HG03025 (cell line): ENCODE measurements around the gene SQSTM1.
"Not testable (repeated sequence)": the region's sequence is repeated elsewhere in the genome, so short reads cannot be mapped to it uniquely, and the experiment has no call there.

Experiments used
- ATAC-seq: cut with Tn5 transposase; IDR thresholded peaks from one replicate; pipeline ENCODE4 v1.9.1; 2021; ENCODE audit warnings: mild to moderate bottlenecking, moderate library complexity; ENCODE audit not compliant: unreplicated experiment, low FRiP score

Gene SQSTM1

DNA sequence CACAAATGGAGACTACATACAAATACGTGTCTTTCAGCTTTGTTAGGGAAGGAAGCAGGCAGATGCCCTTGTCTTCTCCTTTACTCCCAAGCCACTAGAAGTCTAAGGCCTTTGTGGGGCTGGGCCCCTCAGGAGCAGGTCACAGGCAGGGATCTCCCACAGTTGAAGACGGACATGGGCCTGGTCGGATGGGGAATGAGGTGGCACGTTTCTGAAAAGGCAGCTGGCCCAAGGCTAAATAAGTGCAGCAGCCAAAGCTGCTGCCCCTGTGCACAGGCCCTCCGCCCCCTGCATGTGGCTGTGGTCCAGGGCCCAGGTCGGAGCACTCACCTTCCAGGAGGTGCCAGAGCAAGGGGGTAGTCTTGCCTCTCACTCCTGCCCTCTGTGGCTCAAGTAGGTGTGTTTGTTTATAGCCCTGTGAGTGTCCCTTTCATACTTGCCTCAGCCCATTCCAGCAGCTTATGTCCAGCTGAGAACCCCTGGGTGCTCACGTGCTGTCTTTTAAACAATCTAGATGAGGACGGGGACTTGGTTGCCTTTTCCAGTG, 1.8 kb downstream of the SQSTM1 start:
- no peak for ATAC-seq

DNA sequence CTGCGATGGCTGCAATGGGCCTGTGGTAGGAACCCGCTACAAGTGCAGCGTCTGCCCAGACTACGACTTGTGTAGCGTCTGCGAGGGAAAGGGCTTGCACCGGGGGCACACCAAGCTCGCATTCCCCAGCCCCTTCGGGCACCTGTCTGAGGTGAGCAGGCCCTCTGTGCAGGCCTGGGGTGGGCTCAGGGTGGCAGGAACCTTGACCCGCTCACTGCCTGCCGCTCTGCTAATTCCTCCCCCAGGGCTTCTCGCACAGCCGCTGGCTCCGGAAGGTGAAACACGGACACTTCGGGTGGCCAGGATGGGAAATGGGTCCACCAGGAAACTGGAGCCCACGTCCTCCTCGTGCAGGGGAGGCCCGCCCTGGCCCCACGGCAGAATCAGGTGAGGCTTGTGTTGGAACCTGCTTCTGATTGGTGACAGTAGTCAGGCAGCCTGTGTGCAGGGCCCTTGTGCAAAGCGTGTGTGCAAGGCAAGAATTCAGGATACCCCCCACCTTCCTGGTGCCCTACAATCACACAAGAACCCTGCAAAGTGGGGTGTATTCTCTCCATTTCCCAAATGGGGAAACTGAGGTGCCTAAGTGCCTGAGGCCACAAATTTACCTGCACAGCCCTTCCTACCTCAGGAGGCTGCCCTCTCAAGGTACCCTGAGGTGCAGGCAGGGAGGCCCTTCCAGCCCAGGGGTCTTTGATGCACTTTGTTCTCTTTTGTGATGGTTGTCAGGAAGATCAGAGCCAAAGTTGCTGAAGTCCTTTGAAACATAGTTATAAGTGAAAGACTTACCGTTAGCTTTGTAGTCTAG, 3.4 kb downstream of the SQSTM1 start:
- ATAC-seq = no peak

DNA sequence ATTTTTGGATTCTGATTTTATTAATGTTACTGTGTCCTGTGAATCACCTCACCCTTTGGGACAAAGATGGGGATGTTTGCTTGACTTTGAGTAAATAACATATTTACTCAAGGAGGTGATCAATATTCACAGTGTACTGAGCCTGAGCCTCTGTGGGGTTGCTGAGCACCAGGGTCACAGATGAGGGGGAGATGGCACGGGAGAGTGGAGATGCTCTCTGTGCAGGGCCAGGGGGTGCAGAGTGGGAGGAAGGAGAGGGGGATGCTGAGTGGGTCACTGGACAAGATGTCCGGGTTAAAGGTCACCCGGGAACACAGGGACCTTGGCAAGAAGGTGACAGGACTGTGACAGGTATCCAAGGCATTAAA, 4.0 kb downstream of the SQSTM1 start:
- ATAC-seq = no peak

DNA sequence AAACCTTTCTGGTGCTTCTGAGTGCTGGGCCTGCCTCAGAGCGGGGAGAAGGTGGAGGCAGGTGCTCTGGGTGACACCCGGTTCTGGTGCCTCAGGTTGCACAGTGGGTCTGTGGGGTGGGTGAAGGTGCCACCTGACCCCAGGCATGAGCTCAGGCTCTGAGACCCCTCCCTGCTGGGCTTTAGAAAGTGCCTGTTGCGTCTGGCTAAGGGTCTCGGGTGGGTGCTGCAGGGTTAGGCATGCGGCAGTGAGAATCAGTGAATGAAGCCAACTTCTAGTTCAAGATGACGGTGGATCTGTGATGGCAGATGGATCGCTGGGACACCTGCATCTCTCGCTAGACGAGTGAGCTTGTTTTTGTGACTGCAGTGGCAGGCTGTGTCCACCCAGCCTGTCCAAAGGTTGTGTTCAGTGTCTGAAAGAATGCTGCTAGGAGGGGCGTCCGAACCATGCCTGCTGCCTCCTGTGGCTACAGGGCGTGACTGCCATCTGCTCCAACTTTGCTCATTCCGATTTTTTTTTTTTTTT, 5.0 kb downstream of the SQSTM1 start:
- ATAC-seq = no peak

DNA sequence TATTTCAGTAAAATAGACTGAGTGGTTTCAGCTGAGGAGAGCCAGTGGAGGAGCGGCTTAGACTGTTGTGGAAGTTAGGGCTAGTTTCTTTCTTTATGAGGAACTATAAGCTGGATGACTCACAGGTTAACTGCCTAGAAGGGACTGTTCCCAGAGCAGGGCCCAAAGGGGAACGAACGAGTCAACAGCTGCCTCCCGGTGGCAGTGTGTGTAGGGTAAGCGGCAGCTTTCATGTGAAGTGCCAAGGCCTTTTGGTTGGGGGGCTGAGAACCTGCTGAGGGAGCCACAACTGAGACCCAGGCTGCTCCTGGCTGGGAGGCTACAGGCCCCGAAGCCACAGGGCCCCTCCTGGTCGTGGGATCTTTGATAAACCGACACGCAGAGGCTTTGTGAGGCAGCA, 7.0 kb downstream of the SQSTM1 start:
- no peak for ATAC-seq

DNA sequence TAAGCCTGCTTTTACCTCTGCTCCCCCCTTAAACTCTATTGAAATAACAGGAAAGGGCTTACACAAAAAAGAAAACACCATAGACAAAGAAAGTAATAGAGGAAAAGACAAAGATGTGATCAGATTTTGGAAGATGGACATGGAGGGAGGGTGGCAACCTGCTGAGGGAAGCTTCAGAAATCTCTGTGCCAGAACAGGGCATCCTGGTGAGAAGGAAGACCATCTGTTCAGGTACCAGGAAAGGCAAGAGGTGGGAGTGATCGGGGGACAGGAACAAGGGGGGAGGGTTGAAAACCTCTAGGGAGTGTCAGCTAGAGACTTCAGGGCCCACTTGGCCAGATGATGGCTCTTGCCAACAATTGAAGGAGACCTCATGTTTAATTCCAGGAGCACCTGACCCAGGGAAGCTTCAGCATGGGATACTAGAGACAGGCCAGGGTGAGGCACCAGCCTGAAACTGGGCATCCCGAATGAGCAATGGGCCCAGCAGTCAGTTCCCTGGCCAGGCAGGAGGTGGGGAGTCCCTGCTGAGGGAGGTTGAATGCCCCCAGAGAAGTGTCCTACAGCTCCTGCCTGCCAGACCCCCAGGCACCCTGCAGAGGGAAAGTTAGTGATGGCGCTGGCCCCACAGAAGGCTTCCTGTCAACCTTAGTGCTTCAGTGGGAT, 8.2 kb downstream of the SQSTM1 start:
- no peak for ATAC-seq

DNA sequence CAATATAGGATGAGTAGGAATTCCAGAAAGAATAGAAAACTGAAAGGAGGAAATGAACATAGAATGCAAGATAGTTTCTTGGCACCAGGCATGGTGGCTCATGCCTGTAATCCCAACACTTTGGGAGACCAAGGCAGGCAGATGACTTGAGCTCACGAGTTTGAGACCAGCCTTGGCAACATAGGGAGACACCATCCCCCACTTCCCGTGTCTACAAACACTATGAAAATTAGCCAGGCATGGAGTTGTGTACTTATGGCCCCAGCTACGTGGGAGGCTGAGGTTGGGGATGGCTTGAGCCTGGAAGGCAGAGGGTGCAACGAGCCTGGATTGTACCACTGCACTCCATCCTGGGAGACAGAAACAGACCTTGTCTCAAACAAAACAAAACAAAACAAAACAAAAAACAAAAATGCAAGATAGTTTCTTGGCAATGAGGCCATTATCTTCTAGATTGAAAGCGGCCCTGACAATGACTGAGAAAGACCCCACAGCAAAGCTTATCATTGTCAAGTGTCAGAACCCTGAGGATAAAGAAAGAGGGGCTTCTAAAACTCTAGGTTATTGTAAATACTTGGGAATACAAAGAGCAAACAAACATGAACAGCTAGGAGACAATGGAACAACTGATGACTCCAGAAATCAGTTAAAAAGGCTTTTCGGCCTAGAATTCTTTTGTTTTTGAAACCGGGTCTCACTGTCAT, 9.2 kb downstream of the SQSTM1 start:
- ATAC-seq = no peak

DNA sequence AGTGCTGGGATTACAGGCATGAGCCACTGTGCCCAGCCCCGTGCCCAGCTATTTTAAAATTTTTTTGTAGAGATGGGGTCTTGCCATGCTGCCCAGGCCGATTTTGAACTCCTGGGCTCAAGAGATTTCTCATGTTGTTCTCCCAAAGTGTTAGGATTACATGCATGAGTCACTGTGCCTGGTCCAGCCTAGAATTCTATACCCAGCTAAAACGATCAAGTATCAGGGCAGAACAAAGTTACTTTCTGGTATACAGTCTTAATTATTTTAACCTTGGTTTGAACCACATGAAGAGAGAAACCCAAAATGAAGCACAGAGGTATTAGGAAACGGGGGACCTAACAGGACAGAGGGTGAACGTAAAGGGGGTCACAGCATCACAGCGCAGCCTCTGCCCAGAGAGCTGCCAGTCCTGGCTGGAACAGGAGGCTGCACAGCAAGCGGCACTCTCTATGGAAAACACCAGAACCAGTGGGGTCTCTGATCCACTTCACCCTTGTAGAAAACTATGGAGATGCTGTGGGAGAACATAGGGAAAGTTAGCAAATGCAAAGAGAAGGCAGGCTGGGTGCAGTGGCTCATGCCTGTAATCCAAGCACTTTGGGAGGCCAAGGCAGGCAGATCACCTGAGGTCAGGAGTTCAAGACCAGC, 10.2 kb downstream of the SQSTM1 start:
- no peak for ATAC-seq

DNA sequence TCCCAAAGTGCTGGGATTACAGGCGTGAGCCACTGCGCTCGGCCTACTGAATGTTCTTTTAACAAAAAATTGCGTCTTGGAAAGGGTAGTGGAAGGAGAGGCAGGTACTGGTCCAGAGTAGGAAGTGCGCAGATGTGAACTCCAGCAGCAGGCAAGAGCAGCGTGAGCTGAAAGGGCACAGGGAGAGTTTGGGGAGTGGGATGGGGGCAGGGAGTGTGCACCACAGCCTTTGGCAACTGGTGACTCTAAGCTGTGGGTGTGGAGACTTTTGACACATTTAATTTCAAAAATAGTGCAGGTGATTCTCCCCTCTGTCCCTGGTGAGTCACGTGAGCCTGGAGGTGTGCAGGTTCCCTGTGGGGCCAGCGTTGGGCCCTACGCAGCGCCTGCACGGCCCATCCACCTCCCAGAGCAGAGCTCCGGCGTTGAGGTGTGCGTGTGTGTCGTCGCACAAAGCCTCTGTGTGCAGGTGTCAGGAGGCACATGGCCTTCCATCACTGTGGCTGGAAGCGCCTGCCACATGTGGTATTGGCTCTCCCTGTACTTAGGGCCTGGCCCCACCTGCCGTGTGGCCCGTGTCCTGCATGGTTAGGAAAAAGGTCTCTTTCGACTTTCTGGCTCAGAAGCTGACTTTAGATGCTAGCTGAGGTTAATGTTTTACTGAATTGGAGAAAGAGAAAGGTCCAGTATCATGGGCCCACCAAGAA, 11.5 kb downstream of the SQSTM1 start:
- no peak for ATAC-seq

DNA sequence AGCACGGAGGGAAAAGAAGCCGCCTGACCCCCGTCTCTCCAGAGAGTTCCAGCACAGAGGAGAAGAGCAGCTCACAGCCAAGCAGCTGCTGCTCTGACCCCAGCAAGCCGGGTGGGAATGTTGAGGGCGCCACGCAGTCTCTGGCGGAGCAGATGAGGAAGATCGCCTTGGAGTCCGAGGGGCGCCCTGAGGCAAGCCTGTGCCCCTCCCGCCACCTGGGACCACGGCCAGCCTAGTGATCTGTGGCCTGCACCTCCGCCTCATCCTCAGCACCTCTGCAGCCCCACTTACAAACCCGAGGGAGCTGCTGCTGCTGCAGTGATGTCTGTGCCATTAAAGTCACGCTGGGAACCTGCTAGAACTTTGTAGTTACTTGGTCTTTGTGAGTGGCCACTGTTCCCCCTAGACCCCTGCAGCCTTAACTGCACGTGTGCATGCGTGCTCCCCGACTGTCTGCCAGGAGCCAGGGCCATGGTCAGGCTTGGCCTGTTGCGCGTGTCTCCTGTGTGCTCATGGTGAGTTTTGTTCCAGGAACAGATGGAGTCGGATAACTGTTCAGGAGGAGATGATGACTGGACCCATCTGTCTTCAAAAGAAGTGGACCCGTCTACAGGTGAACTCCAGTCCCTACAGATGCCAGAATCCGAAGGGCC, 12.5 kb downstream of the SQSTM1 start:
- no peak for ATAC-seq

DNA sequence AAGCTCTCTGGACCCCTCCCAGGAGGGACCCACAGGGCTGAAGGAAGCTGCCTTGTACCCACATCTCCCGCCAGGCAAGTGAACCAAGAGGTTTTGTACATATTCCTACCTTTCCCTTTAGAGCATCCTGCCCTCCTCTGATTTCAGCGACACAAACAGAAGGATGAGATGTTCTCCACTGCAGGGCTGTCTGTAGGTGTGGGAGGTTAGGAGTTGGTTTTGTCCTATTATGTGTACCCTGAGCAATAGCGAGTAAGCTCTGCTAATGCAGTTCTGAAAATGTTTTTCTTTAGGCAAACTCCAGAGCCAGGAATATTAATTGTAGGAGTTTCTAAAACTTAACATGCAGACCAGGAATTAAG, 13.0 kb downstream of the SQSTM1 start:
- no peak for ATAC-seq

DNA sequence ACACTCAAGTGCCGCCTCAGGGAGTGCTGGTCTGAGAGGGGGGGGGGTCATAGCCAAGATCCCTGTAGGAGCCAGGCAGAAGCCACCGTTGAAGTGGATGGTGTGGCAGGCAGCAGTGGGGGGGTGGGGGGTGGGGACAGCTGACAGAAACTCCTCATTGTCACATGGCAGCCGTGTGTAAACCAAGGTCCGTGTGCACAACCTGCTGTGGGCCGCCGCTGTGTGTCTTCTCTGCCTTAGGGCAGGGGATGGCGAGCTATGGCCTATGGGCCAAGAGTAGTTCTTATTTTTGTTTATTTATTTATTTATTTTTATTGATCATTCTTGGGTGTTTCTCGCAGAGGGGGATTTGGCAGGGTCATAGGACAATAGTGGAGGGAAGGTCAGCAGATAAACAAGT, 13.4 kb downstream of the SQSTM1 start:
- no peak for ATAC-seq

DNA sequence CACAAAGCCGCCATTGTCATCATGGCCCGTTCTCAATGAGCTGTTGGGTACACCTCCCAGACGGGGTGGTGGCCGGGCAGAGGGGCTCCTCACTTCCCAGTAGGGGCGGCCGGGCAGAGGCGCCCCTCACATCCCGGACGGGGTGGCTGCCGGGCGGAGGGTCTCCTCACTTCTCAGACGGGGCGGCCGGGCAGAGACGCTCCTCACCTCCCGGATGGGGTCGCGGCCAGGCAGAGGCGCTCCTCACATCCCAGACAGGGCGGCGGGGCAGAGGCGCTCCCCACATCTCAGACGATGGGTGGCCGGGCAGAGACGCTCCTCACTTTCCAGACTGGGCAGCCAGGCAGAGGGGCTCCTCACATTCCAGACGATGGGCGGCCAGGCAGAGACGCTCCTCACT, 14.2 kb downstream of the SQSTM1 start:
- not testable (repeated sequence) for ATAC-seq

DNA sequence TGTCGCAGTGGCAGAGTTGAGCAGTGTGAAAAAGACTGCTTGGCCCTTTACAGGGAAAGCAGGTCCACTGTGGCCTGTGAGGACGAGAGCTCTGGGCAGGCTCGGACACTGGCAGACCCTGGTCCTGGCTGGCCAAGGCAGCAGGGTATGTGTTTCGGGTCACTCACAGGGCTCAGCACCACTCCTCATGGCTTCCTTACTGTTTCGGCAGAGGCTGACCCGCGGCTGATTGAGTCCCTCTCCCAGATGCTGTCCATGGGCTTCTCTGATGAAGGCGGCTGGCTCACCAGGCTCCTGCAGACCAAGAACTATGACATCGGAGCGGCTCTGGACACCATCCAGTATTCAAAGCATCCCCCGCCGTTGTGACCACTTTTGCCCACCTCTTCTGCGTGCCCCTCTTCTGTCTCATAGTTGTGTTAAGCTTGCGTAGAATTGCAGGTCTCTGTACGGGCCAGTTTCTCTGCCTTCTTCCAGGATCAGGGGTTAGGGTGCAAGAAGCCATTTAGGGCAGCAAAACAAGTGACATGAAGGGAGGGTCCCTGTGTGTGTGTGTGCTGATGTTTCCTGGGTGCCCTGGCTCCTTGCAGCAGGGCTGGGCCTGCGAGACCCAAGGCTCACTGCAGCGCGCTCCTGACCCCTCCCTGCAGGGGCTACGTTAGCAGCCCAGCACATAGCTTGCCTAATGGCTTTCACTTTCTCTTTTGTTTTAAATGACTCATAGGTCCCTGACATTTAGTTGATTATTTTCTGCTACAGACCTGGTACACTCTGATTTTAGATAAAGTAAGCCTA, 15.7 kb downstream of the SQSTM1 start:
- no peak for ATAC-seq

DNA sequence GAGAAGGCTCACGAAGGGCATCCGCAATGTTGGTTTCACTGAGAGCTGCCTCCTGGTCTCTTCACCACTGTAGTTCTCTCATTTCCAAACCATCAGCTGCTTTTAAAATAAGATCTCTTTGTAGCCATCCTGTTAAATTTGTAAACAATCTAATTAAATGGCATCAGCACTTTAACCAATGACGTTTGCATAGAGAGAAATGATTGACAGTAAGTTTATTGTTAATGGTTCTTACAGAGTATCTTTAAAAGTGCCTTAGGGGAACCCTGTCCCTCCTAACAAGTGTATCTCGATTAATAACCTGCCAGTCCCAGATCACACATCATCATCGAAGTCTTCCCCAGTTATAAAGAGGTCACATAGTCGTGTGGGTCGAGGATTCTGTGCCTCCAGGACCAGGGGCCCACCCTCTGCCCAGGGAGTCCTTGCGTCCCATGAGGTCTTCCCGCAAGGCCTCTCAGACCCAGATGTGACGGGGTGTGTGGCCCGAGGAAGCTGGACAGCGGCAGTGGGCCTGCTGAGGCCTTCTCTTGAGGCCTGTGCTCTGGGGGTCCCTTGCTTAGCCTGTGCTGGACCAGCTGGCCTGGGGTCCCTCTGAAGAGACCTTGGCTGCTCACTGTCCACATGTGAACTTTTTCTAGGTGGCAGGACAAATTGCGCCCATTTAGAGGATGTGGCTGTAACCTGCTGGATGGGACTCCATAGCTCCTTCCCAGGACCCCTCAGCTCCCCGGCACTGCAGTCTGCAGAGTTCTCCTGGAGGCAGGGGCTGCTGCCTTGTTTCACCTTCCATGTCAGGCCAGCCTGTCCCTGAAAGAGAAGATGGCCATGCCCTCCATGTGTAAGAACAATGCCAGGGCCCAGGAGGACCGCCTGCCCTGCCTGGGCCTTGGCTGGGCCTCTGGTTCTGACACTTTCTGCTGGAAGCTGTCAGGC, 16.6 kb downstream of the SQSTM1 start:
- ATAC-seq = no peak

DNA sequence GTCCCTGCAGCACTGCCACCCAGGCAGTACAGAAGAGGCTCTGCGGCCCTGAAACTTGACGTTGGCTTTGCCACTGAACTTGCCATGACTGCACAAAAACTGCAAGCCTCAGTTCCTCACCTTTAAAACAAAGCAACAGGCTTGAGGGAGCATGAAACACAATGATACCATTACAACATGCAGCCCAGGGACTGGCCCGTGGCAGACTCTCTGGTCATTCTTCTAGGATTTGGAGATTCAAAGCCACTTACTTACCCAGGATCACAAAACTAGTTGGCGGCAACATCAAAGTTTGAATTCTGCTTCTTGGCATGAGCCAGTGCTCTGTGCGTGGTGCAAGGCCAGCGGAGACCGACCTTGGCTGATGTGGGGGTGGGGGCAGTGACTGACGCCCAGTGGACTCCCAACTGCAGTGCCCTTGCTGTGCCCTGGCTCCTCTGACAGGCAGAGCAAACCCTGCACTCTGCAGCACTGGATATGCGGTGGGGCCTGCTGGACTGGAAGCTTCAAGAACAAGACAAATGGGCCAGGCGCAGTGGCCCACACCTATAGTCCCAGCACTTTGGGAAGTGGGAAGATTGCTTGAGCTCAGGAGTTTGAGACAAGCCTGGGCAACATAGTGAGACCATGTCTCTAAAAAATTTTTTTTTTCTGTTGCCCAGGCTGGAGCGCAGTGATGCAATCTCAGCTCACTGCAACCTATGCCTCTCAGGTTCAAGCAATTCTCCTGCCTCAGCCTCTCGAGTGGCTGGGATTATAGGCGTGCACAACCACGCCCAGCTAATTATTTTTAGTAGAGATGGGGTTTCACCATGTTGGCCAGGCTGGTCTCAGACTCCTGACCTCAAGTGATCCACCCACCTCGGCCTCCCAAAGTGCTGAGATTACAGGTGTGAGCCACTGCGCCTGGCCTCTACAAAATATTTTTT, 18.9 kb downstream of the SQSTM1 start:
- ATAC-seq = no peak

DNA sequence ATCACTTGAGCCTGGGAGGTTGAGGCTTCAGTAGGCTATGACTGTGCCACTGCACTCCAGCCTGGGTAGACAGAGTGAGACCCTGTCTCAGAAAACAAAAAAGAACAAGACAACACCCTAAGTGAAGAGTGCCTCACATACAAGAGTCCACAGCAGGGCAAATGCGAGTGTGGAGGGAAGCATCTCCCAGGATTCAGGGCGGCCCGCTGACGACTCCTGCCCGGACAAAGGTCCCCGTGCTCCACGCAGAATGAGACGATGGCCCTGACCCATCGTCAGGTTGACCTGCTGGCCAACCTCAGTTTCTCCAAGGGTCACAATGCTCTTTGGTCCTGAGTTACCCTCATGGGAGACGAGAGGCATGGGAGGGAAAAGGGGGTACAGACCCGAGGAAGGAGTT, 19.6 kb downstream of the SQSTM1 start:
- ATAC-seq = no peak
